ENCODE results near the gene GRM1. TPM values are rescaled to one million over a fixed set of nuclear protein-coding genes. Genes with fewer than 3 reads are reported as not detected.

The GRM1 gene
- total RNA-seq, 1 donor from 2014 or later, result not detected

- no peaks in the 10 kb centered on the region for H3K36me3 ChIP-seq
- no peaks in the 10 kb centered on the region for H3K9me3 ChIP-seq
- DNase-seq (ENCODE audit: extremely low spot score in 2 of 2), result no peak
- intact Hi-C loops (cut with DNase I), result no loop called here
- TF ChIP-seq POLR2AphosphoS5 (IDR thresholded peaks at IDR 0.05; ENCODE audit: insufficient read depth in 1 of 2, low read depth in 1 of 2) (no peak), CTCF (IDR thresholded peaks at IDR 0.05) (no peak), POLR2A (IDR thresholded peaks at IDR 0.05) (no peak)
- no peaks in the 10 kb centered on the region for H3K27me3 ChIP-seq
- peaks cover 4% of the 10 kb centered on the region for H3K4me1 ChIP-seq
- H3K4me3 ChIP-seq, result no peak overlapping the region
- H3K27ac ChIP-seq, result no peak overlapping the region
These were observed 281.8 kb downstream of the GRM1 start for GRCh38 chr6:146310628-146311027.

GRCh38 chr6:146311079-146311478, 282.2 kb downstream of the GRM1 start:
- no peaks in the 10 kb centered on the region for H3K36me3 ChIP-seq
- H3K27ac ChIP-seq, result no peak overlapping the region
- DNase-seq (ENCODE audit: extremely low spot score in 2 of 2), result no peak
- intact Hi-C loops (cut with DNase I), result no loop called here
- H3K4me3 ChIP-seq, result no peak overlapping the region
- H3K4me1 ChIP-seq, result peaks cover 4% of the 10 kb centered on the region
- TF ChIP-seq POLR2A (IDR thresholded peaks at IDR 0.05) (no peak), POLR2AphosphoS5 (IDR thresholded peaks at IDR 0.05; ENCODE audit: insufficient read depth in 1 of 2, low read depth in 1 of 2) (no peak), CTCF (IDR thresholded peaks at IDR 0.05) (no peak)
- H3K27me3 ChIP-seq, result no peaks in the 10 kb centered on the region
- H3K9me3 ChIP-seq, result no peaks in the 10 kb centered on the region

- TF ChIP-seq POLR2A (IDR thresholded peaks at IDR 0.05) (no peak), POLR2AphosphoS5 (IDR thresholded peaks at IDR 0.05; ENCODE audit: insufficient read depth in 1 of 2, low read depth in 1 of 2) (no peak), CTCF (IDR thresholded peaks at IDR 0.05) (no peak)
- no peak overlapping the region for H3K4me3 ChIP-seq
- H3K27ac ChIP-seq, result no peak overlapping the region
- H3K9me3 ChIP-seq, result no peaks in the 10 kb centered on the region
- intact Hi-C loops (cut with DNase I), result no loop called here
- H3K4me1 ChIP-seq, result peaks cover 4% of the 10 kb centered on the region
- H3K36me3 ChIP-seq, result no peaks in the 10 kb centered on the region
- H3K27me3 ChIP-seq, result no peaks in the 10 kb centered on the region
- DNase-seq (ENCODE audit: extremely low spot score in 2 of 2), result no peak
These were observed 283.7 kb downstream of the GRM1 start for GRCh38 chr6:146312608-146313007.

- intact Hi-C loops (cut with DNase I), result no loop called here
- no peak overlapping the region for H3K27ac ChIP-seq
- TF ChIP-seq POLR2A (IDR thresholded peaks at IDR 0.05) (no peak), CTCF (IDR thresholded peaks at IDR 0.05) (no peak), POLR2AphosphoS5 (IDR thresholded peaks at IDR 0.05; ENCODE audit: insufficient read depth in 1 of 2, low read depth in 1 of 2) (no peak)
- peaks cover 4% of the 10 kb centered on the region for H3K4me1 ChIP-seq
- H3K9me3 ChIP-seq, result no peaks in the 10 kb centered on the region
- H3K27me3 ChIP-seq, result no peaks in the 10 kb centered on the region
- H3K36me3 ChIP-seq, result no peaks in the 10 kb centered on the region
- no peak for DNase-seq (ENCODE audit: extremely low spot score in 2 of 2)
- no peak overlapping the region for H3K4me3 ChIP-seq
These were observed 286.7 kb downstream of the GRM1 start for GRCh38 chr6:146315381-146316174.

- intact Hi-C loops (cut with DNase I), result no loop called here
- Histone ChIP-seq H3K4me1 (peaks cover 4% of the 10 kb centered on the region), H3K27ac (no peak overlapping the region), H3K36me3 (no peaks in the 10 kb centered on the region), H3K9me3 (no peaks in the 10 kb centered on the region), H3K27me3 (no peaks in the 10 kb centered on the region), H3K4me3 (no peak overlapping the region)
- no peak for TF ChIP-seq POLR2AphosphoS5 (IDR thresholded peaks at IDR 0.05; ENCODE audit: insufficient read depth in 1 of 2, low read depth in 1 of 2)
- TF ChIP-seq CTCF (IDR thresholded peaks at IDR 0.05), result no peak
- no peak for TF ChIP-seq POLR2A (IDR thresholded peaks at IDR 0.05)
- DNase-seq (ENCODE audit: extremely low spot score in 2 of 2), result no peak
These were observed 287.3 kb downstream of the GRM1 start for GRCh38 chr6:146316175-146316495.
